ENCODE measurements around the gene ENHO.

ENHO gene

DNA sequence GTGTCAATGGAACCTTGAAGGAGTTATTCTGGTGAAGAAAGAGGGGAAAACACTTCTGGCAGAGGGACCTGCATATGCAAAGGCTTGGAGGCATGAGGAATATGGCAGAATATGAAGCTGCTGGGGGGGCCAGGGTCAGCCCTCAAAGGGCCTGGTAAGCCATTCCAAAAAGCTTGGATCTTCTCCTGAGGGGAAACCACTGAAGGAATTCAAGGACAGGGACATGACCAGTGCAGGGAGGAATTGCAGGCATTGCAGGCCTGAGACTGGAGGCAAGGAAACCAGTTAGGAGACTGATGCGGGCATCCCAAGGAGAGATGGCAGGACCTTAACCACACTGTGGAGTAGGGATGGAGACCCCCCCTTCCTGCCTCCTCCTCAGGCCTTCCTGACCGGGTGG lies 21.4 kb downstream of the ENHO start:
- no peak overlapping the region for H3K27ac ChIP-seq (ENCODE audit: low read depth in 2 of 2, low read length in 2 of 2)
- no peaks in the 10 kb centered on the region for H3K27me3 ChIP-seq (ENCODE audit: control insufficient read depth in 2 of 2, insufficient read depth in 2 of 2, low read length in 2 of 2)
- no peaks in the 10 kb centered on the region for H3K36me3 ChIP-seq (ENCODE audit: control insufficient read depth in 2 of 2, insufficient read depth in 2 of 2, low read length in 2 of 2)
- H3K9ac ChIP-seq (ENCODE audit: low read depth in 1 of 2, low read length in 2 of 2), result no peak overlapping the region
- H3K4me3 ChIP-seq (ENCODE audit: low read length in 2 of 2), result no peak overlapping the region
- no peaks in the 10 kb centered on the region for H3K4me1 ChIP-seq (ENCODE audit: control insufficient read depth in 2 of 2, insufficient read depth in 2 of 2, low read length in 2 of 2)
- no peaks in the 10 kb centered on the region for H3K9me3 ChIP-seq (ENCODE audit: control insufficient read depth in 2 of 2, low read length in 2 of 2)

DNA sequence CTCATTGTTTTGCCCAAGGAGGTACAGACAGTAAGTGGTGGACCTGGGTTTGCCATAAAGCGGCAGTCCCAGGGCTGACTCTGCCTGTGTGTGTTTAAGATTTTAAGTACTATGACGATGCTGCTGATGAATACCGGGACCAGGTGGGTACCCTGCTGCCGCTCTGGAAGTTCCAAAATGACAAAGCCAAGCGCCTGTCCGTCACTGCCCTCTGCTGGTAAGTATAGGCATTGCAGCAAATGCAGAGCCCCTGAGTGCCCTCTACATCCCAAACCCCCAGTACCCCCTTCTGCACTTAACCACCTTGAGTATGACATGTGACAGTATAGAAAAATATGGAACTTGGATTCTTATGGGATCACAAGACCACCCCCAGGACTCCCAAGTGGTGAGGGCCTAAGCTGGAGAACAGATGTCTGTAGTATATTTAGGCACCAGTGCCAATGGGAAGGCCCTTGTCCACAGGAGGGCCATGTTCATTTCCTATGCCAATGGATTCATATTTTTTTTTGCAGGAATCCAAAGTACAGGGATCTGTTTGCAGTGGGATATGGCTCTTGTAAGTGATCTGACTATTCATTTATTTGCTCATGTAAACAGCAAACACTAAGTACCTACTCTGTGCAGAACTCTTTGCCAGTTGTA lies 22.0 kb downstream of the ENHO start:
- Histone ChIP-seq H3K4me3 (ENCODE audit: low read length in 2 of 2) (no peak overlapping the region), H3K9ac (ENCODE audit: low read depth in 1 of 2, low read length in 2 of 2) (no peak overlapping the region), H3K27me3 (ENCODE audit: control insufficient read depth in 2 of 2, insufficient read depth in 2 of 2, low read length in 2 of 2) (no peaks in the 10 kb centered on the region), H3K27ac (ENCODE audit: low read depth in 2 of 2, low read length in 2 of 2) (no peak overlapping the region), H3K36me3 (ENCODE audit: control insufficient read depth in 2 of 2, insufficient read depth in 2 of 2, low read length in 2 of 2) (no peaks in the 10 kb centered on the region), H3K4me1 (ENCODE audit: control insufficient read depth in 2 of 2, insufficient read depth in 2 of 2, low read length in 2 of 2) (no peaks in the 10 kb centered on the region), H3K9me3 (ENCODE audit: control insufficient read depth in 2 of 2, low read length in 2 of 2) (no peaks in the 10 kb centered on the region)

GRCh38 chr9:34499076-34499475 lies 23.7 kb downstream of the ENHO start:
- H3K27ac ChIP-seq (ENCODE audit: low read depth in 2 of 2, low read length in 2 of 2), result no peak overlapping the region
- H3K27me3 ChIP-seq (ENCODE audit: control insufficient read depth in 2 of 2, insufficient read depth in 2 of 2, low read length in 2 of 2), result no peaks in the 10 kb centered on the region
- H3K36me3 ChIP-seq (ENCODE audit: control insufficient read depth in 2 of 2, insufficient read depth in 2 of 2, low read length in 2 of 2), result no peaks in the 10 kb centered on the region
- no peaks in the 10 kb centered on the region for H3K9me3 ChIP-seq (ENCODE audit: control insufficient read depth in 2 of 2, low read length in 2 of 2)
- H3K4me3 ChIP-seq (ENCODE audit: low read length in 2 of 2), result no peak overlapping the region
- H3K4me1 ChIP-seq (ENCODE audit: control insufficient read depth in 2 of 2, insufficient read depth in 2 of 2, low read length in 2 of 2), result no peaks in the 10 kb centered on the region
- H3K9ac ChIP-seq (ENCODE audit: low read depth in 1 of 2, low read length in 2 of 2), result no peak overlapping the region

DNA sequence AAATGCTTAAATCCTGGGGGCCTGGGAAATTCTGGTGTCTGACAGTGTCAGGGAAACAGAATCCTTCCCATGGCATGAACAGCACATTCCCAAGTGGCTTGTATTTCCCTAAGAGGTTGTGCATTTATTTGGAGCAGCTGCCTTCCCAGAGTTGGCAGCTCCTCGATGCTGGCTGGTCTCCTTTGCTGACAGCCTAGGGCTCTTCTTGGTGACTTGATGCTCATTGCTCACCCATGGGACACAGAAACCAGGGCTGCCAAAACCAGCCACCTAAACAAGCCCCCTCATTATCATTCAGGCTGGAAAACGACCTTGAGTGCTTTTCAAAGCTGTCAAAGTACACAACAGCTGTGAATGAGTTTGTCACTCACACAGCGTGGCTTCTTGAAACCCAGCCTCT lies 24.2 kb downstream of the ENHO start:
- no peaks in the 10 kb centered on the region for H3K36me3 ChIP-seq (ENCODE audit: control insufficient read depth in 2 of 2, insufficient read depth in 2 of 2, low read length in 2 of 2)
- no peaks in the 10 kb centered on the region for H3K27me3 ChIP-seq (ENCODE audit: control insufficient read depth in 2 of 2, insufficient read depth in 2 of 2, low read length in 2 of 2)
- no peaks in the 10 kb centered on the region for H3K9me3 ChIP-seq (ENCODE audit: control insufficient read depth in 2 of 2, low read length in 2 of 2)
- no peak overlapping the region for H3K4me3 ChIP-seq (ENCODE audit: low read length in 2 of 2)
- no peak overlapping the region for H3K9ac ChIP-seq (ENCODE audit: low read depth in 1 of 2, low read length in 2 of 2)
- no peaks in the 10 kb centered on the region for H3K4me1 ChIP-seq (ENCODE audit: control insufficient read depth in 2 of 2, insufficient read depth in 2 of 2, low read length in 2 of 2)
- H3K27ac ChIP-seq (ENCODE audit: low read depth in 2 of 2, low read length in 2 of 2), result no peak overlapping the region

DNA sequence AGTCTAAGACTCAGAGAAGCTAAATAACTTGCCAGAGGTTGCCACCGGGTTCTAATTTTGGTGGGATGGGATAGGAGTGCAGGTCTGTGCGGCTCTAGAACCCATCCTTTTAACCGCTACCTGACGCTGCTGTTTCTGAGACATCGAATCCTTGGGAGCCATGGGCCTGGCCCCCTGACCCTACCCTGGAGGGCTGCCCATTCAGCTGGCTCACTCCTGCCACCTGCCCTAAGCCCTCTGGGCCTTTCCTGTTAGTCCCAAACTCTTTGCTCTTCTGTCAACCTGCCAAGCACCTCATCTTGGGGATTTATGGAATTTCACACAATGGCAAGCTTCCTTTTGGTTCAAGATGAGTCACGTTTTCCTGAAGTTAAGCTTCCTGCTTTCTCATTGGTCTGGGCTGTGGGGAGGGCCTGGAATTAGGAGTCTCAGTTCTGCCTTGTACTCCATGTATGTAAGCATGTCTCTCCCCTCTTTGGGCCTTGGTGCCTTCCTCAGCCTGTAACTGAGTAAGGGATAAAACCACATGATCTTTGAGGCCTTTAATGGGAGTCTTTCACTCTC lies 26.6 kb downstream of the ENHO start:
- Histone ChIP-seq H3K4me3 (ENCODE audit: low read length in 2 of 2) (no peak overlapping the region), H3K36me3 (ENCODE audit: control insufficient read depth in 2 of 2, insufficient read depth in 2 of 2, low read length in 2 of 2) (no peaks in the 10 kb centered on the region), H3K27ac (ENCODE audit: low read depth in 2 of 2, low read length in 2 of 2) (no peak overlapping the region), H3K9me3 (ENCODE audit: control insufficient read depth in 2 of 2, low read length in 2 of 2) (no peaks in the 10 kb centered on the region), H3K27me3 (ENCODE audit: control insufficient read depth in 2 of 2, insufficient read depth in 2 of 2, low read length in 2 of 2) (no peaks in the 10 kb centered on the region), H3K9ac (ENCODE audit: low read depth in 1 of 2, low read length in 2 of 2) (no peak overlapping the region), H3K4me1 (ENCODE audit: control insufficient read depth in 2 of 2, insufficient read depth in 2 of 2, low read length in 2 of 2) (no peaks in the 10 kb centered on the region)

DNA sequence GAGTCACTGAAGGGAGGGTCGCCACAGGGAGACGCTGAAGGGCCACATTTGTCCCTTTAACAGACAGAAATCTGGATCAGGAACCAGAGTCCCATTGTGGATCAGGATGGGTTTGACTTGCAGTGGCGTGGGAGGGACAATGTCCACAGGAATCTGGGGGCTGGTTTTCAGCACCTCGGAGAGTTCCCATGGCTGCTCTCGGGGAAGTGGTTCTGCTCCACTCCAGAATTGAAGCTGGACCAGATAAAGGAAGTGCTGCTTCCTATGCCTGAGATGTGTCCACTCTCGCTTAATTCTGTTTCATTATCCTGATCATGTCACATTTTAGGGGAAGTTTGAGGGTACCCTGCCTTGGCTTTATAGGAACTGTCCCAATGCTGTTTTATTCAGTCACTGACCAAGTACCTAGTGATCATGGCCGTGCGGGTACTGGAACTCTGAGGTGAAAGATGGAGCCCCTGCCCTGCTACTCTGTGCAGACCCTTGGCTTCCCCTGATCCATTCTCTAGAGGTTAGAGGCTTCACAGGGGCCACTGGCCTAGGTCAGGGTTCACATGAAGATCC lies 28.7 kb downstream of the ENHO start:
- Histone ChIP-seq H3K9me3 (ENCODE audit: control insufficient read depth in 2 of 2, low read length in 2 of 2) (no peaks in the 10 kb centered on the region), H3K9ac (ENCODE audit: low read depth in 1 of 2, low read length in 2 of 2) (no peak overlapping the region), H3K36me3 (ENCODE audit: control insufficient read depth in 2 of 2, insufficient read depth in 2 of 2, low read length in 2 of 2) (no peaks in the 10 kb centered on the region), H3K4me1 (ENCODE audit: control insufficient read depth in 2 of 2, insufficient read depth in 2 of 2, low read length in 2 of 2) (no peaks in the 10 kb centered on the region), H3K4me3 (ENCODE audit: low read length in 2 of 2) (no peak overlapping the region), H3K27me3 (ENCODE audit: control insufficient read depth in 2 of 2, insufficient read depth in 2 of 2, low read length in 2 of 2) (no peaks in the 10 kb centered on the region), H3K27ac (ENCODE audit: low read depth in 2 of 2, low read length in 2 of 2) (no peak overlapping the region)

DNA sequence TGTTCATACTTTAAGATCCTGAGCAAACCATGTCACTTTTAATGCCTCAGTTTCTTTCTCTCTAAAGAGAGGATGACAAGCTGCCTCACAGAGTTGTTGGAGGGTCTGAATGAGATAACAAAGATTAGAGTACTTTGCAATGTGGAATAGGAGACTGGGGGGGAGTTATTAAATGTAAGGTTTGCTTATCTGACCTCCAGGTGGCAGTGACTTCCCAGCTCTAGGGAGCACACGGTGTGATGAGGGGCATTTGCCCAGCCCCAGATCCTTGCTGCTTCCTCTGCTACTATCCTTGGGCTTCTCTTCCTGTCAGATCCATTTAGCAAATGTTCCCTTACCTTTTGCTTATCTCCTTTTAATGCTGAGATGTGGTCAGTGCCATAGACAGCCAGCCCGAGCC lies 30.7 kb downstream of the ENHO start:
- Histone ChIP-seq H3K9ac (ENCODE audit: low read depth in 1 of 2, low read length in 2 of 2) (no peak overlapping the region), H3K9me3 (ENCODE audit: control insufficient read depth in 2 of 2, low read length in 2 of 2) (no peaks in the 10 kb centered on the region), H3K27me3 (ENCODE audit: control insufficient read depth in 2 of 2, insufficient read depth in 2 of 2, low read length in 2 of 2) (peaks cover 0 to 3% of the 10 kb centered on the region in 2 donors), H3K27ac (ENCODE audit: low read depth in 2 of 2, low read length in 2 of 2) (no peak overlapping the region), H3K4me3 (ENCODE audit: low read length in 2 of 2) (no peak overlapping the region), H3K36me3 (ENCODE audit: control insufficient read depth in 2 of 2, insufficient read depth in 2 of 2, low read length in 2 of 2) (no peaks in the 10 kb centered on the region), H3K4me1 (ENCODE audit: control insufficient read depth in 2 of 2, insufficient read depth in 2 of 2, low read length in 2 of 2) (no peaks in the 10 kb centered on the region)

- H3K4me3 ChIP-seq (ENCODE audit: low read length in 2 of 2), result no peak overlapping the region
- no peaks in the 10 kb centered on the region for H3K9me3 ChIP-seq (ENCODE audit: control insufficient read depth in 2 of 2, low read length in 2 of 2)
- H3K27ac ChIP-seq (ENCODE audit: low read depth in 2 of 2, low read length in 2 of 2), result no peak overlapping the region
- H3K27me3 ChIP-seq (ENCODE audit: control insufficient read depth in 2 of 2, insufficient read depth in 2 of 2, low read length in 2 of 2), result peaks cover 0 to 3% of the 10 kb centered on the region in 2 donors
- H3K4me1 ChIP-seq (ENCODE audit: control insufficient read depth in 2 of 2, insufficient read depth in 2 of 2, low read length in 2 of 2), result no peaks in the 10 kb centered on the region
- no peaks in the 10 kb centered on the region for H3K36me3 ChIP-seq (ENCODE audit: control insufficient read depth in 2 of 2, insufficient read depth in 2 of 2, low read length in 2 of 2)
- no peak overlapping the region for H3K9ac ChIP-seq (ENCODE audit: low read depth in 1 of 2, low read length in 2 of 2)
Measured at GRCh38 chr9:34491596-34491995, 31.2 kb downstream of the ENHO start.

DNA sequence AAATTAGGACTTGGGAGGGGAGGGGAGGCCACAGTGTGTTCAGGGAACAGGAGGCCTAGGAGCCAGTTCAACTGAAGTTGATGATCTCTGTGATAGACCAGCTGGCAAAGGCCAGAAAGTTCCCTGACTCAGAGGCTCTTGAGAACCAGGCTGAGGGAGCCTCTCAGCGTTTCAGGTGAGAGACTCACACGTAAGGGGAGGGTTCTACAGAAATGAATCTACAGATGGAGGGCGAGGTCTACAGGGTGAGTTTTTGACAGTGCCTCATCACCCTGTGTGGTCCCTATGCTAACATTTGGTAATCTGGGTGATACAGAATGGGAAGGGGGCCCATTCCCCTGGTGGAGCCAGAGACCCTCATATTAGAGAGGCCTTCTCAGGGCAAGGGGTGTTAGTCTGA lies 32.0 kb downstream of the ENHO start:
- Histone ChIP-seq H3K9ac (ENCODE audit: low read depth in 1 of 2, low read length in 2 of 2) (no peak overlapping the region), H3K27me3 (ENCODE audit: control insufficient read depth in 2 of 2, insufficient read depth in 2 of 2, low read length in 2 of 2) (peaks cover 0 to 3% of the 10 kb centered on the region in 2 donors), H3K4me3 (ENCODE audit: low read length in 2 of 2) (no peak overlapping the region), H3K9me3 (ENCODE audit: control insufficient read depth in 2 of 2, low read length in 2 of 2) (no peaks in the 10 kb centered on the region), H3K36me3 (ENCODE audit: control insufficient read depth in 2 of 2, insufficient read depth in 2 of 2, low read length in 2 of 2) (no peaks in the 10 kb centered on the region), H3K4me1 (ENCODE audit: control insufficient read depth in 2 of 2, insufficient read depth in 2 of 2, low read length in 2 of 2) (no peaks in the 10 kb centered on the region), H3K27ac (ENCODE audit: low read depth in 2 of 2, low read length in 2 of 2) (no peak overlapping the region)

GRCh38 chr9:34490360-34490759 lies 32.4 kb downstream of the ENHO start:
- Histone ChIP-seq H3K4me1 (ENCODE audit: control insufficient read depth in 2 of 2, insufficient read depth in 2 of 2, low read length in 2 of 2) (no peaks in the 10 kb centered on the region), H3K4me3 (ENCODE audit: low read length in 2 of 2) (no peak overlapping the region), H3K27ac (ENCODE audit: low read depth in 2 of 2, low read length in 2 of 2) (no peak overlapping the region), H3K9me3 (ENCODE audit: control insufficient read depth in 2 of 2, low read length in 2 of 2) (no peaks in the 10 kb centered on the region), H3K9ac (ENCODE audit: low read depth in 1 of 2, low read length in 2 of 2) (no peak overlapping the region), H3K36me3 (ENCODE audit: control insufficient read depth in 2 of 2, insufficient read depth in 2 of 2, low read length in 2 of 2) (no peaks in the 10 kb centered on the region), H3K27me3 (ENCODE audit: control insufficient read depth in 2 of 2, insufficient read depth in 2 of 2, low read length in 2 of 2) (peaks cover 0 to 3% of the 10 kb centered on the region in 2 donors)
